K562 (cell line): ENCODE measurements around the gene PNMT. TPM values are rescaled to one million over a fixed set of nuclear protein-coding genes. Genes with fewer than 3 reads are reported as not detected.

ENCODE experiments used
- CEBPB ChIP-seq: fragments of 450-650 bp; IDR thresholded peaks from 2 replicates; pipeline ENCODE4 v1.6.1; 2016; ENCODE audit warnings: missing genetic modification characterization, missing compliant biosample characterization
- CTBP1 ChIP-seq: fragments of 450-650 bp; IDR thresholded peaks from 2 replicates; pipeline ENCODE4 v1.6.1; 2016; ENCODE audit warnings: borderline replicate concordance
- CXXC5 ChIP-seq: fragments of 250-450 bp; sonication (Bioruptor Pico); IDR thresholded peaks from 2 replicates; pipeline ENCODE4 v1.8.0; 2022; ENCODE audit warnings: inconsistent platforms, mild to moderate bottlenecking, moderate library complexity
- JUND ChIP-seq, 2 experiments: IDR thresholded peaks; 2 replicates in 1 of 2; 3 replicates in 1 of 2; pipeline ENCODE4 v1.6.1; 2011; ENCODE audit warnings: borderline replicate concordance in 2 of 2, low read depth in 2 of 2, low read length in 2 of 2, improper control_type of control experiment in 1 of 2, missing biosample characterization in 1 of 2, missing genetic modification characterization in 1 of 2, missing genetic modification reagents in 1 of 2
- MCM5 ChIP-seq: fragments of 450-650 bp; IDR thresholded peaks from 2 replicates; pipeline ENCODE4 v1.6.1; 2016; ENCODE audit warnings: low read depth
- MIER1 ChIP-seq: fragments of 450-650 bp; IDR thresholded peaks from 2 replicates; pipeline ENCODE4 v1.6.1; 2016; ENCODE audit warnings: antibody characterized with exemption, mild to moderate bottlenecking, low read depth
- NFRKB ChIP-seq: fragments of 450-650 bp; IDR thresholded peaks from 2 replicates; pipeline ENCODE4 v1.6.1; 2016; ENCODE audit warnings: low read depth
- RAD21 ChIP-seq, 2 experiments: fragments of 250-450 bp in 1 of 2; fragments of 450-650 bp in 1 of 2; sonication (Bioruptor Pico) in 1 of 2; formaldehyde crosslinking in 1 of 2; IDR thresholded peaks in 1 of 2; conservative IDR thresholded peaks in 1 of 2; 2 replicates each; pipeline versions ENCODE4 v1.4.0 to v1.8.0; 2020 to 2022; ENCODE audit warnings: mild to moderate bottlenecking in 2 of 2, moderate library complexity in 1 of 2
- STAT5A ChIP-seq: IDR thresholded peaks from 2 replicates; pipeline ENCODE4 v1.6.1; 2012; ENCODE audit warnings: low read length, inconsistent platforms, borderline replicate concordance
- ZSCAN32 ChIP-seq: fragments of 450-650 bp; formaldehyde crosslinking; IDR thresholded peaks from 2 replicates; pipeline ENCODE4 v1.4.0; 2020; ENCODE audit warnings: mild to moderate bottlenecking, moderate library complexity
- polyA plus RNA-seq, 8 experiments: library from polyadenylated mRNA; depleted of rRNA in 4 of 8; stranded (reverse) in 5 of 8; unstranded in 3 of 8; fragments of >200 nt; fragmentation: Nextera tagmentation in 2 of 8; fragmentation: Illumina TruSeq in 1 of 8; extraction: Ambion mirVana in 2 of 8; extraction: Trizol in 1 of 8; gene quantifications; 2 replicates each; pipeline versions ENCODE4 v1.2.1 to v1.2.3, GENCODE V29; 2011 to 2014; ENCODE audit warnings: inconsistent platforms in 1 of 8, missing spikeins in 1 of 8
- total RNA-seq, 7 experiments: library from RNA; depleted of rRNA in 6 of 7; stranded (reverse); fragments of >200 nt in 6 of 7; fragmentation: Illumina TruSeq in 2 of 7; extraction: Trizol in 2 of 7; gene quantifications; 2 replicates each; pipeline versions ENCODE4 v1.2.1 to v1.2.3, GENCODE V29; 2011 to 2021; ENCODE audit warnings: low replicate concordance in 1 of 7
- TF ChIP-seq, protein P1 (sequence below), 2 experiments: IDR thresholded peaks; 2 replicates each; pipeline ENCODE4 v1.6.1; 2012; ENCODE audit warnings: improper control_type of control experiment in 2 of 2, low read depth in 2 of 2, low read length in 2 of 2, borderline replicate concordance in 1 of 2
- TF ChIP-seq, protein P2 (sequence below): fragments of 200-800 bp; sonication (Bioruptor generic); IDR thresholded peaks from 2 replicates; pipeline ENCODE4 v1.6.1; 2017; ENCODE audit warnings: missing genetic modification characterization, missing compliant biosample characterization
- TF ChIP-seq, protein P3 (sequence below): fragments of 250-450 bp; sonication (Bioruptor Pico); IDR thresholded peaks from 2 replicates; pipeline ENCODE4 v1.4.0; 2020; ENCODE audit warnings: mild to moderate bottlenecking, moderate library complexity, borderline replicate concordance
- TF ChIP-seq, protein P4 (sequence below), 2 experiments: fragments of 450-650 bp; IDR thresholded peaks; 2 replicates each; pipeline ENCODE4 v1.6.1; 2018; ENCODE audit warnings: mild to moderate bottlenecking in 2 of 2, low read depth in 1 of 2; ENCODE audit not compliant: partially characterized antibody in 2 of 2

Gene PNMT
- total and polyA plus RNA-seq, 9 of the 15 experiments (the other 6 are each of a cell fraction or from before 2014, with no cell fraction given) = 0.55 to 18.1 (median 5.8) TPM

DNA sequence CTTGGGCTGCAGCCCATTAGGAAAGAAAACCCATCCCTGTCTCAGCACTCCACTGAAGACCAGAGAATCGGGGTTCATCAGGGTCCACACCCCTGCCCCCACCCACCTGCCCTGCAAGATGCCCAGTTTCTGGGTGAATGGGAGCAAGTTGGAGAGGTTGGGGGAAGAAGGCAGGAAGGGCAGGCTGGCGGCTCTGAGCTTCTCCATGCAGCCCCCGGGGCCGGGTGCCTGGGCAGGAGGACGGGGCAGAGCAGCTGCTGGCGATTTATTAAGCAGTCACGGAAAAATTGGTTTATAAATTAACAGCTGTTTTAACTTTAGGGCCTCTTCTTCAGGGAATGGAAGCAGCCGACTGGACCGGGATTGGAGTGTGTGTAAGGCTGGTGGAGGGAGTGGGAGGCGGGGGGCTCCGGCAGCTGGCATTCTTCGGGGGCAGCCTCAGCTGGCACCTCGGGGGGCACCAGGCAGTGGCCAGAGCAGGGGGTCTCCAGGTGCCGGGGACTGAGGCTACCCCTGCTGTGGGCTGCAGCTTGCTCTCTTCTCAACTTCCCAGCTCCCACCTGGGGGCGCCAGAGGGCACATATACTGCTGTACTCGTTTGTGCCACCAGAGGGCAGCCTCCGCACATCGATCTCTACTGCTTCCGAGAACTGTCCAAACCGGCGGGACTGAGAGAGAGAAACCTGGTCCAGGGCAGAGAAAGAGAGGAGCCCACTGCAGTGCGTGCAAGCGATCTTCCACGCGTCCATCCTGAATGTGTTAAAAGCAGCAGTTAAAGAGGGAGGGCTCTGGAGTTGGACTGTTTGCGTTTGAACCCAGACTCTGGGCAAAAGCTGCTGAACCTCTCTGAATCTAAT is 46.5 kb upstream of the PNMT start (continued):
- TF ChIP-seq, protein P1, sequence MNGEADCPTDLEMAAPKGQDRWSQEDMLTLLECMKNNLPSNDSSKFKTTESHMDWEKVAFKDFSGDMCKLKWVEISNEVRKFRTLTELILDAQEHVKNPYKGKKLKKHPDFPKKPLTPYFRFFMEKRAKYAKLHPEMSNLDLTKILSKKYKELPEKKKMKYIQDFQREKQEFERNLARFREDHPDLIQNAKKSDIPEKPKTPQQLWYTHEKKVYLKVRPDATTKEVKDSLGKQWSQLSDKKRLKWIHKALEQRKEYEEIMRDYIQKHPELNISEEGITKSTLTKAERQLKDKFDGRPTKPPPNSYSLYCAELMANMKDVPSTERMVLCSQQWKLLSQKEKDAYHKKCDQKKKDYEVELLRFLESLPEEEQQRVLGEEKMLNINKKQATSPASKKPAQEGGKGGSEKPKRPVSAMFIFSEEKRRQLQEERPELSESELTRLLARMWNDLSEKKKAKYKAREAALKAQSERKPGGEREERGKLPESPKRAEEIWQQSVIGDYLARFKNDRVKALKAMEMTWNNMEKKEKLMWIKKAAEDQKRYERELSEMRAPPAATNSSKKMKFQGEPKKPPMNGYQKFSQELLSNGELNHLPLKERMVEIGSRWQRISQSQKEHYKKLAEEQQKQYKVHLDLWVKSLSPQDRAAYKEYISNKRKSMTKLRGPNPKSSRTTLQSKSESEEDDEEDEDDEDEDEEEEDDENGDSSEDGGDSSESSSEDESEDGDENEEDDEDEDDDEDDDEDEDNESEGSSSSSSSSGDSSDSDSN (IDR thresholded peaks at IDR 0.05; ENCODE audit: borderline replicate concordance in 1 of 2, low read depth in 2 of 2, low read length in 2 of 2) = 0 out of 4 replicates have a peak, but pooled peaks of 1 of the 2 experiments have one; percentile 38
- TF ChIP-seq, protein P2, sequence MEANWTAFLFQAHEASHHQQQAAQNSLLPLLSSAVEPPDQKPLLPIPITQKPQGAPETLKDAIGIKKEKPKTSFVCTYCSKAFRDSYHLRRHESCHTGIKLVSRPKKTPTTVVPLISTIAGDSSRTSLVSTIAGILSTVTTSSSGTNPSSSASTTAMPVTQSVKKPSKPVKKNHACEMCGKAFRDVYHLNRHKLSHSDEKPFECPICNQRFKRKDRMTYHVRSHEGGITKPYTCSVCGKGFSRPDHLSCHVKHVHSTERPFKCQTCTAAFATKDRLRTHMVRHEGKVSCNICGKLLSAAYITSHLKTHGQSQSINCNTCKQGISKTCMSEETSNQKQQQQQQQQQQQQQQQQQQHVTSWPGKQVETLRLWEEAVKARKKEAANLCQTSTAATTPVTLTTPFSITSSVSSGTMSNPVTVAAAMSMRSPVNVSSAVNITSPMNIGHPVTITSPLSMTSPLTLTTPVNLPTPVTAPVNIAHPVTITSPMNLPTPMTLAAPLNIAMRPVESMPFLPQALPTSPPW (CRISPR knock-in tag) = peak; percentile 38; the same call in 1 of the 2 replicates
- peak; percentile 43; the same call in 1 of the 2 replicates for TF ChIP-seq STAT5A
- TF ChIP-seq CTBP1 = peak; percentile 31; the same call in 1 of the 2 replicates
- no peak for TF ChIP-seq CEBPB
- TF ChIP-seq, protein P3, sequence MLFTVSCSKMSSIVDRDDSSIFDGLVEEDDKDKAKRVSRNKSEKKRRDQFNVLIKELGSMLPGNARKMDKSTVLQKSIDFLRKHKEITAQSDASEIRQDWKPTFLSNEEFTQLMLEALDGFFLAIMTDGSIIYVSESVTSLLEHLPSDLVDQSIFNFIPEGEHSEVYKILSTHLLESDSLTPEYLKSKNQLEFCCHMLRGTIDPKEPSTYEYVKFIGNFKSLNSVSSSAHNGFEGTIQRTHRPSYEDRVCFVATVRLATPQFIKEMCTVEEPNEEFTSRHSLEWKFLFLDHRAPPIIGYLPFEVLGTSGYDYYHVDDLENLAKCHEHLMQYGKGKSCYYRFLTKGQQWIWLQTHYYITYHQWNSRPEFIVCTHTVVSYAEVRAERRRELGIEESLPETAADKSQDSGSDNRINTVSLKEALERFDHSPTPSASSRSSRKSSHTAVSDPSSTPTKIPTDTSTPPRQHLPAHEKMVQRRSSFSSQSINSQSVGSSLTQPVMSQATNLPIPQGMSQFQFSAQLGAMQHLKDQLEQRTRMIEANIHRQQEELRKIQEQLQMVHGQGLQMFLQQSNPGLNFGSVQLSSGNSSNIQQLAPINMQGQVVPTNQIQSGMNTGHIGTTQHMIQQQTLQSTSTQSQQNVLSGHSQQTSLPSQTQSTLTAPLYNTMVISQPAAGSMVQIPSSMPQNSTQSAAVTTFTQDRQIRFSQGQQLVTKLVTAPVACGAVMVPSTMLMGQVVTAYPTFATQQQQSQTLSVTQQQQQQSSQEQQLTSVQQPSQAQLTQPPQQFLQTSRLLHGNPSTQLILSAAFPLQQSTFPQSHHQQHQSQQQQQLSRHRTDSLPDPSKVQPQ (CRISPR knock-in tag) = no peak
- no peak for TF ChIP-seq CXXC5 (CRISPR knock-in tag)
- TF ChIP-seq MIER1 = 0 out of 2 replicates have a peak, but pooled peaks have one; percentile 64
- TF ChIP-seq MCM5 = no peak
- TF ChIP-seq ZSCAN32 = no peak
- no peak for TF ChIP-seq NFRKB
- peak; percentile 41 for TF ChIP-seq JUND (IDR thresholded peaks at IDR 0.05; ENCODE audit: borderline replicate concordance, low read depth, low read length)
- no peak for TF ChIP-seq JUND (tag; IDR thresholded peaks at IDR 0.05; ENCODE audit: borderline replicate concordance, low read depth, low read length)
- TF ChIP-seq, protein P4, sequence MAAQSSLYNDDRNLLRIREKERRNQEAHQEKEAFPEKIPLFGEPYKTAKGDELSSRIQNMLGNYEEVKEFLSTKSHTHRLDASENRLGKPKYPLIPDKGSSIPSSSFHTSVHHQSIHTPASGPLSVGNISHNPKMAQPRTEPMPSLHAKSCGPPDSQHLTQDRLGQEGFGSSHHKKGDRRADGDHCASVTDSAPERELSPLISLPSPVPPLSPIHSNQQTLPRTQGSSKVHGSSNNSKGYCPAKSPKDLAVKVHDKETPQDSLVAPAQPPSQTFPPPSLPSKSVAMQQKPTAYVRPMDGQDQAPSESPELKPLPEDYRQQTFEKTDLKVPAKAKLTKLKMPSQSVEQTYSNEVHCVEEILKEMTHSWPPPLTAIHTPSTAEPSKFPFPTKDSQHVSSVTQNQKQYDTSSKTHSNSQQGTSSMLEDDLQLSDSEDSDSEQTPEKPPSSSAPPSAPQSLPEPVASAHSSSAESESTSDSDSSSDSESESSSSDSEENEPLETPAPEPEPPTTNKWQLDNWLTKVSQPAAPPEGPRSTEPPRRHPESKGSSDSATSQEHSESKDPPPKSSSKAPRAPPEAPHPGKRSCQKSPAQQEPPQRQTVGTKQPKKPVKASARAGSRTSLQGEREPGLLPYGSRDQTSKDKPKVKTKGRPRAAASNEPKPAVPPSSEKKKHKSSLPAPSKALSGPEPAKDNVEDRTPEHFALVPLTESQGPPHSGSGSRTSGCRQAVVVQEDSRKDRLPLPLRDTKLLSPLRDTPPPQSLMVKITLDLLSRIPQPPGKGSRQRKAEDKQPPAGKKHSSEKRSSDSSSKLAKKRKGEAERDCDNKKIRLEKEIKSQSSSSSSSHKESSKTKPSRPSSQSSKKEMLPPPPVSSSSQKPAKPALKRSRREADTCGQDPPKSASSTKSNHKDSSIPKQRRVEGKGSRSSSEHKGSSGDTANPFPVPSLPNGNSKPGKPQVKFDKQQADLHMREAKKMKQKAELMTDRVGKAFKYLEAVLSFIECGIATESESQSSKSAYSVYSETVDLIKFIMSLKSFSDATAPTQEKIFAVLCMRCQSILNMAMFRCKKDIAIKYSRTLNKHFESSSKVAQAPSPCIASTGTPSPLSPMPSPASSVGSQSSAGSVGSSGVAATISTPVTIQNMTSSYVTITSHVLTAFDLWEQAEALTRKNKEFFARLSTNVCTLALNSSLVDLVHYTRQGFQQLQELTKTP (IDR thresholded peaks at IDR 0.05; ENCODE audit: low read depth in 1 of 2, partially characterized antibody in 2 of 2) = peak in 1 of 2 experiments; percentile 47
- TF ChIP-seq RAD21 (CRISPR knock-in tag; conservative IDR thresholded peaks at IDR 0.05 in 1 of 2, IDR thresholded peaks at IDR 0.05 in 1 of 2) = peak; percentile 96 to 98
